HEK293 (cell line): ENCODE measurements around the gene B3GNT8.

ENCODE experiments used
- CTCF ChIA-PET: fragments of 350-600 bp; formaldehyde crosslinking; extraction: SDS; loops from one replicate; lab custom pipeline; 2021; ENCODE audit warnings: antibody characterized with exemption; lab: Yijun Ruan, JAX
- POLR2A ChIA-PET: fragments of 300-600 bp; formaldehyde crosslinking; extraction: SDS; loops from one replicate; lab custom pipeline; 2020; ENCODE audit warnings: antibody characterized with exemption, inconsistent platforms; lab: Yijun Ruan, JAX
- H3K27ac ChIP-seq: fragments of 200-500 bp; sonication (Bioruptor generic); 2 replicates; pipeline ENCODE4 v1.5.1; 2014; ENCODE audit warnings: low read depth, low read length, control low read depth, inconsistent platforms; ENCODE audit errors: extremely low read depth
- H3K36me3 ChIP-seq, 2 experiments: fragments of 200-500 bp in 1 of 2; sonication (Bioruptor generic) in 1 of 2; 1 replicate in 1 of 2; 2 replicates in 1 of 2; pipeline ENCODE4 v1.5.1; 2014 to 2017; ENCODE audit warnings: inconsistent platforms in 2 of 2, low read length in 2 of 2; ENCODE audit not compliant: control insufficient read depth in 2 of 2, insufficient read depth in 1 of 2
- H3K4me1 ChIP-seq: fragments of 200-500 bp; sonication (Bioruptor generic); 2 replicates; pipeline ENCODE4 v1.5.1; 2014; ENCODE audit warnings: mild to moderate bottlenecking, low read length, inconsistent platforms; ENCODE audit not compliant: control insufficient read depth, insufficient read depth
- H3K4me3 ChIP-seq: 2 replicates; pipeline ENCODE4 v1.5.1; 2011; ENCODE audit warnings: low read depth, mild to moderate bottlenecking, control low read depth, low read length, moderate library complexity
- H3K9me3 ChIP-seq: fragments of 200-500 bp; sonication (Bioruptor generic); 2 replicates; pipeline ENCODE4 v1.5.1; 2014; ENCODE audit warnings: low read depth, low read length, inconsistent platforms; ENCODE audit not compliant: control insufficient read depth, insufficient read depth
- GLIS2 ChIP-seq: fragments of 450-650 bp; formaldehyde crosslinking; IDR thresholded peaks from 2 replicates; pipeline ENCODE4 v1.5.1; 2016; ENCODE audit warnings: missing biosample characterization, missing genetic modification characterization
- HOXD13 ChIP-seq: sonication (generic); formaldehyde crosslinking; IDR thresholded peaks from 2 replicates; pipeline ENCODE4 v1.8.0; 2022; ENCODE audit warnings: missing genetic modification reagents, borderline replicate concordance
- KLF9 ChIP-seq: fragments of 450-650 bp; formaldehyde crosslinking; IDR thresholded peaks from 2 replicates; pipeline ENCODE4 v1.5.1; 2016; ENCODE audit warnings: missing biosample characterization, missing genetic modification characterization, low read depth
- OVOL3 ChIP-seq: fragments of 450-650 bp; formaldehyde crosslinking; IDR thresholded peaks from 2 replicates; pipeline ENCODE4 v1.5.1; 2016; ENCODE audit warnings: missing biosample characterization, missing genetic modification characterization
- ZFHX2 ChIP-seq: fragments of 450-650 bp; formaldehyde crosslinking; conservative IDR thresholded peaks from 2 replicates; pipeline ENCODE4 v1.5.1; 2016; ENCODE audit warnings: missing biosample characterization, missing genetic modification characterization
- ZNF133 ChIP-seq: fragments of 450-650 bp; formaldehyde crosslinking; IDR thresholded peaks from 2 replicates; pipeline ENCODE4 v1.5.1; 2016; ENCODE audit warnings: missing biosample characterization, missing genetic modification characterization
- ZNF138 ChIP-seq: fragments of 450-650 bp; formaldehyde crosslinking; IDR thresholded peaks from 2 replicates; pipeline ENCODE4 v1.5.1; 2016; ENCODE audit warnings: missing biosample characterization, missing genetic modification characterization, borderline replicate concordance
- ZNF140 ChIP-seq: fragments of 450-650 bp; formaldehyde crosslinking; IDR thresholded peaks from 2 replicates; pipeline ENCODE4 v1.5.1; 2016; ENCODE audit warnings: missing biosample characterization, missing genetic modification characterization
- ZNF184 ChIP-seq: fragments of 450-650 bp; IDR thresholded peaks from 2 replicates; pipeline ENCODE4 v1.5.1; 2018; ENCODE audit warnings: missing biosample characterization, mild to moderate bottlenecking, missing genetic modification characterization
- ZNF2 ChIP-seq: fragments of 450-650 bp; formaldehyde crosslinking; IDR thresholded peaks from 2 replicates; pipeline ENCODE4 v1.5.1; 2016; ENCODE audit warnings: missing biosample characterization, missing genetic modification characterization
- ZNF239 ChIP-seq: fragments of 450-650 bp; formaldehyde crosslinking; IDR thresholded peaks from 2 replicates; pipeline ENCODE4 v1.5.1; 2016; ENCODE audit warnings: missing biosample characterization, missing genetic modification characterization
- ZNF366 ChIP-seq: fragments of 450-650 bp; formaldehyde crosslinking; conservative IDR thresholded peaks from 2 replicates; pipeline ENCODE4 v1.5.1; 2016; ENCODE audit warnings: missing biosample characterization, missing genetic modification characterization
- ZNF416 ChIP-seq: fragments of 450-650 bp; formaldehyde crosslinking; IDR thresholded peaks from 2 replicates; pipeline ENCODE4 v1.5.1; 2016; ENCODE audit warnings: missing biosample characterization, missing genetic modification characterization
- ZNF473 ChIP-seq: fragments of 450-650 bp; formaldehyde crosslinking; IDR thresholded peaks from 2 replicates; pipeline ENCODE4 v1.5.1; 2017; ENCODE audit warnings: missing biosample characterization, missing genetic modification characterization
- ZNF510 ChIP-seq: fragments of 450-650 bp; formaldehyde crosslinking; IDR thresholded peaks from 2 replicates; pipeline ENCODE4 v1.5.1; 2018; ENCODE audit warnings: mild to moderate bottlenecking, missing genetic modification characterization, missing biosample characterization; ENCODE audit not compliant: insufficient replicate concordance
- ZNF791 ChIP-seq: fragments of 450-650 bp; formaldehyde crosslinking; IDR thresholded peaks from 2 replicates; pipeline ENCODE4 v1.5.1; 2016; ENCODE audit warnings: missing biosample characterization, missing genetic modification characterization
- ZNF830 ChIP-seq: fragments of 450-650 bp; IDR thresholded peaks from 2 replicates; pipeline ENCODE4 v1.5.0; 2018; ENCODE audit warnings: missing biosample characterization, missing genetic modification characterization, low read depth, mild to moderate bottlenecking, moderate library complexity
- ZSCAN23 ChIP-seq: fragments of 450-650 bp; formaldehyde crosslinking; IDR thresholded peaks from 2 replicates; pipeline ENCODE4 v1.5.1; 2016; ENCODE audit warnings: missing biosample characterization, missing genetic modification characterization
- TF ChIP-seq, protein P1 (sequence below): sonication (generic); formaldehyde crosslinking; IDR thresholded peaks from 2 replicates; pipeline ENCODE4 v1.8.1; 2022; ENCODE audit warnings: mild to moderate bottlenecking, moderate library complexity, missing genetic modification reagents
- TF ChIP-seq, protein P2 (sequence below): fragments of 450-650 bp; formaldehyde crosslinking; IDR thresholded peaks from 2 replicates; pipeline ENCODE4 v1.5.1; 2016; ENCODE audit warnings: missing biosample characterization, missing genetic modification characterization, low read depth
- TF ChIP-seq, protein P3 (sequence below): fragments of 450-650 bp; formaldehyde crosslinking; IDR thresholded peaks from 2 replicates; pipeline ENCODE4 v1.5.1; 2016; ENCODE audit warnings: missing biosample characterization, missing genetic modification characterization
- TF ChIP-seq, protein P4 (sequence below): fragments of 450-650 bp; formaldehyde crosslinking; IDR thresholded peaks from 2 replicates; pipeline ENCODE4 v1.5.1; 2016; ENCODE audit warnings: missing biosample characterization, missing genetic modification characterization
- TF ChIP-seq, protein P5 (sequence below): fragments of 450-650 bp; formaldehyde crosslinking; IDR thresholded peaks from 2 replicates; pipeline ENCODE4 v1.5.1; 2017; ENCODE audit warnings: missing biosample characterization, missing genetic modification characterization

Gene B3GNT8

DNA sequence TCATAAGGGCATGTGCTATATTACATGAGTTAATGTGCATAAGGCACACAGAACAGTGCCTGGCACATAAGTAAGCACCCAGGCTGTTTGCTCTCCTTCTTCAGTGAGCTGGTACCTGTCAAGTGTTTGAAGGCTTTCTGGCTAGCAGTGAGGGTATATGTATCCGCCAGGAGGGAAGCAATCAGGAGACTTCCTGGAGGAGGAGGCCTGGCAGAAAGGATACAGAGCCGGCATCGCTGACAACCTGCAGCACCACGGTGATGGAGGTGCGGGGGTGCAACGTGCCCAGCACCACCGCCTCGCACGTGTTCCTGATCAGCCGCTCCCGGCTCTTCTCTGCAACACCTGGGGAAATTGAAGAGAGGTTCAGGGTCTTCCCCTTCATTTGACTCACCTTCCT lies 35.6 kb downstream of the B3GNT8 start:
- ChIA-PET CTCF (interaction anchor here (0.7 kb wide), 1 partner anchor 36 kb away, joined by 3 read pairs; no protein-coding TSS in a partner anchor), POLR2A (no interaction called here)
- Histone ChIP-seq H3K4me1 (peaks cover 2% of the 10 kb centered on the region; the same call in 1 of the 2 replicates), H3K36me3 (peaks cover 27 to 41% of the 10 kb centered on the region in 2 experiments), H3K27ac (no peak overlapping the region), H3K9me3 (no peaks in the 10 kb centered on the region), H3K4me3 (no peak overlapping the region)
- TF ChIP-seq, protein P1, sequence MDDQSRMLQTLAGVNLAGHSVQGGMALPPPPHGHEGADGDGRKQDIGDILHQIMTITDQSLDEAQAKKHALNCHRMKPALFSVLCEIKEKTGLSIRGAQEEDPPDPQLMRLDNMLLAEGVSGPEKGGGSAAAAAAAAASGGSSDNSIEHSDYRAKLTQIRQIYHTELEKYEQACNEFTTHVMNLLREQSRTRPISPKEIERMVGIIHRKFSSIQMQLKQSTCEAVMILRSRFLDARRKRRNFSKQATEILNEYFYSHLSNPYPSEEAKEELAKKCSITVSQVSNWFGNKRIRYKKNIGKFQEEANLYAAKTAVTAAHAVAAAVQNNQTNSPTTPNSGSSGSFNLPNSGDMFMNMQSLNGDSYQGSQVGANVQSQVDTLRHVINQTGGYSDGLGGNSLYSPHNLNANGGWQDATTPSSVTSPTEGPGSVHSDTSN (CRISPR knock-in tag) = 0 out of 2 replicates have a peak, but pooled peaks have one; percentile 6
- no peak for TF ChIP-seq ZNF133 (tag by site-specific recombination)

DNA sequence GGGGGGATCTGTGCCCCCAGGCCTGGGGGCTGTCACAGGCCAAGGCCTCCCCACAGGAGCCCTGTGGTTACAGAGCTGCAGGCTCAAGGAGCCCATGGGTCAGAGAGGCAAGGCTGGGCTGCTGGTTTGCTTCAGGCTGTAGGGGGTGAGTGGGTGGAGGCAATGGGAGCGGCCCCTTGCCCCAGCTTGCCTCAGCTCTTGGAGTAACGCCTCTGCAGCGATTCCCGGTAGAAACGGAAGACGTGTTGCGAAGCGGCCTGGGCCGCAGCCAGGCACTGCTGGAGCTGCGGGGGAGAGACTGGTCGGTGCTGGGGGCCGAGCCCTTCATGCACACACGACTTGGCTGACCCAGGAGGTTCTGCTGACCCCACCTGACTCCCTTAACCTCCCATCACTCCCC lies 40.7 kb downstream of the B3GNT8 start:
- Histone ChIP-seq H3K4me3 (no peak overlapping the region), H3K4me1 (no peaks in the 10 kb centered on the region), H3K9me3 (no peaks in the 10 kb centered on the region), H3K36me3 (peaks cover 16 to 42% of the 10 kb centered on the region in 2 experiments), H3K27ac (no peak overlapping the region)
- ChIA-PET POLR2A (interaction anchor here (1.3 kb wide), 1 partner anchor 33 kb away, joined by 3 read pairs; no protein-coding TSS in a partner anchor), CTCF (interaction anchor here (0.6 to 1.2 kb wide), 3 partner anchors 63 to 185 kb away, joined by 3 to 5 read pairs (median 3); no protein-coding TSS in a partner anchor)
- TF ChIP-seq KLF9 (tag by site-specific recombination) (no peak), ZNF473 (no peak), ZNF138 (no peak), ZNF184 (tag by site-specific recombination) (no peak), ZNF510 (tag by site-specific recombination) (no peak), ZNF366 (no peak), ZNF830 (tag by site-specific recombination) (no peak), ZNF140 (tag by site-specific recombination) (no peak), ZFHX2 (tag by site-specific recombination) (peak; percentile 79), GLIS2 (tag by site-specific recombination) (0 out of 2 replicates have a peak, but pooled peaks have one; percentile 29), ZNF791 (no peak), ZNF239 (tag by site-specific recombination) (no peak), ZNF2 (tag by site-specific recombination) (no peak), ZSCAN23 (no peak), OVOL3 (tag by site-specific recombination) (no peak), HOXD13 (no peak), ZNF416 (tag by site-specific recombination) (no peak)
- TF ChIP-seq, protein P2, sequence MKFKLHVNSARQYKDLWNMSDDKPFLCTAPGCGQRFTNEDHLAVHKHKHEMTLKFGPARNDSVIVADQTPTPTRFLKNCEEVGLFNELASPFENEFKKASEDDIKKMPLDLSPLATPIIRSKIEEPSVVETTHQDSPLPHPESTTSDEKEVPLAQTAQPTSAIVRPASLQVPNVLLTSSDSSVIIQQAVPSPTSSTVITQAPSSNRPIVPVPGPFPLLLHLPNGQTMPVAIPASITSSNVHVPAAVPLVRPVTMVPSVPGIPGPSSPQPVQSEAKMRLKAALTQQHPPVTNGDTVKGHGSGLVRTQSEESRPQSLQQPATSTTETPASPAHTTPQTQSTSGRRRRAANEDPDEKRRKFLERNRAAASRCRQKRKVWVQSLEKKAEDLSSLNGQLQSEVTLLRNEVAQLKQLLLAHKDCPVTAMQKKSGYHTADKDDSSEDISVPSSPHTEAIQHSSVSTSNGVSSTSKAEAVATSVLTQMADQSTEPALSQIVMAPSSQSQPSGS (tag by site-specific recombination) = no peak
- TF ChIP-seq, protein P3, sequence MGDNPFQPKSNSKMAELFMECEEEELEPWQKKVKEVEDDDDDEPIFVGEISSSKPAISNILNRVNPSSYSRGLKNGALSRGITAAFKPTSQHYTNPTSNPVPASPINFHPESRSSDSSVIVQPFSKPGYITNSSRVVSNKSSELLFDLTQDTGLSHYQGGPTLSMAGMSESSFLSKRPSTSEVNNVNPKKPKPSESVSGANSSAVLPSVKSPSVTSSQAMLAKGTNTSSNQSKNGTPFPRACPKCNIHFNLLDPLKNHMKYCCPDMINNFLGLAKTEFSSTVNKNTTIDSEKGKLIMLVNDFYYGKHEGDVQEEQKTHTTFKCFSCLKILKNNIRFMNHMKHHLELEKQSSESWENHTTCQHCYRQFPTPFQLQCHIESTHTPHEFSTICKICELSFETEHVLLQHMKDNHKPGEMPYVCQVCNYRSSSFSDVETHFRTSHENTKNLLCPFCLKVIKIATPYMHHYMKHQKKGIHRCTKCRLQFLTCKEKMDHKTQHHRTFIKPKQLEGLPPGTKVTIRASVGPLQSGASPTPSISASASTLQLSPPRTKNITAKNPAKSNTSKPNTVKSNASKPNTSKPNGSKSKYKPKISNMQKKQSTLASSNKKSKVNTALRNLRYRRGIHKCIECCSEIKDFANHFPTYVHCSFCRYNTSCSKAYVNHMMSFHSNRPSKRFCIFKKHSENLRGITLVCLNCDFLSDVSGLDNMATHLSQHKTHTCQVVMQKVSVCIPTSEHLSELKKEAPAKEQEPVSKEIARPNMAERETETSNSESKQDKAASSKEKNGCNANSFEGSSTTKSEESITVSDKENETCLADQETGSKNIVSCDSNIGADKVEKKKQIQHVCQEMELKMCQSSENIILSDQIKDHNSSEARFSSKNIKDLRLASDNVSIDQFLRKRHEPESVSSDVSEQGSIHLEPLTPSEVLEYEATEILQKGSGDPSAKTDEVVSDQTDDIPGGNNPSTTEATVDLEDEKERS (tag by site-specific recombination) = no peak
- TF ChIP-seq, protein P4, sequence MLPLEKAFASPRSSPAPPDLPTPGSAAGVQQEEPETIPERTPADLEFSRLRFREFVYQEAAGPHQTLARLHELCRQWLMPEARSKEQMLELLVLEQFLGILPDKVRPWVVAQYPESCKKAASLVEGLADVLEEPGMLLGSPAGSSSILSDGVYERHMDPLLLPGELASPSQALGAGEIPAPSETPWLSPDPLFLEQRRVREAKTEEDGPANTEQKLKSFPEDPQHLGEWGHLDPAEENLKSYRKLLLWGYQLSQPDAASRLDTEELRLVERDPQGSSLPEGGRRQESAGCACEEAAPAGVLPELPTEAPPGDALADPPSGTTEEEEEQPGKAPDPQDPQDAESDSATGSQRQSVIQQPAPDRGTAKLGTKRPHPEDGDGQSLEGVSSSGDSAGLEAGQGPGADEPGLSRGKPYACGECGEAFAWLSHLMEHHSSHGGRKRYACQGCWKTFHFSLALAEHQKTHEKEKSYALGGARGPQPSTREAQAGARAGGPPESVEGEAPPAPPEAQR (tag by site-specific recombination) = no peak
- TF ChIP-seq, protein P5, sequence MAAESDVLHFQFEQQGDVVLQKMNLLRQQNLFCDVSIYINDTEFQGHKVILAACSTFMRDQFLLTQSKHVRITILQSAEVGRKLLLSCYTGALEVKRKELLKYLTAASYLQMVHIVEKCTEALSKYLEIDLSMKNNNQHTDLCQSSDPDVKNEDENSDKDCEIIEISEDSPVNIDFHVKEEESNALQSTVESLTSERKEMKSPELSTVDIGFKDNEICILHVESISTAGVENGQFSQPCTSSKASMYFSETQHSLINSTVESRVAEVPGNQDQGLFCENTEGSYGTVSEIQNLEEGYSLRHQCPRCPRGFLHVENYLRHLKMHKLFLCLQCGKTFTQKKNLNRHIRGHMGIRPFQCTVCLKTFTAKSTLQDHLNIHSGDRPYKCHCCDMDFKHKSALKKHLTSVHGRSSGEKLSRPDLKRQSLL = no peak
